Cerebellar nuclear complex (tissue), 1 donor: ENCODE results near the gene SCYGR3.
"Not testable (repeated sequence)": the region's sequence is repeated elsewhere in the genome, so short reads cannot be mapped to it uniquely, and the experiment has no call there.

Source experiments
- DNase-seq, 2 experiments: peaks; one replicate each; lab custom pipeline; 2025; lab: John Stamatoyannopoulos, UW

SCYGR3 gene

GRCh38 chr2:227613272-227613660 lies 1.4 kb downstream of the SCYGR3 start:
- no peak for DNase-seq

- DNase-seq, result no peak
Observed at GRCh38 chr2:227612546-227613271, 1.9 kb downstream of the SCYGR3 start.

- no peak for DNase-seq
Observed at GRCh38 chr2:227610123-227610522, 4.5 kb downstream of the SCYGR3 start.

DNA sequence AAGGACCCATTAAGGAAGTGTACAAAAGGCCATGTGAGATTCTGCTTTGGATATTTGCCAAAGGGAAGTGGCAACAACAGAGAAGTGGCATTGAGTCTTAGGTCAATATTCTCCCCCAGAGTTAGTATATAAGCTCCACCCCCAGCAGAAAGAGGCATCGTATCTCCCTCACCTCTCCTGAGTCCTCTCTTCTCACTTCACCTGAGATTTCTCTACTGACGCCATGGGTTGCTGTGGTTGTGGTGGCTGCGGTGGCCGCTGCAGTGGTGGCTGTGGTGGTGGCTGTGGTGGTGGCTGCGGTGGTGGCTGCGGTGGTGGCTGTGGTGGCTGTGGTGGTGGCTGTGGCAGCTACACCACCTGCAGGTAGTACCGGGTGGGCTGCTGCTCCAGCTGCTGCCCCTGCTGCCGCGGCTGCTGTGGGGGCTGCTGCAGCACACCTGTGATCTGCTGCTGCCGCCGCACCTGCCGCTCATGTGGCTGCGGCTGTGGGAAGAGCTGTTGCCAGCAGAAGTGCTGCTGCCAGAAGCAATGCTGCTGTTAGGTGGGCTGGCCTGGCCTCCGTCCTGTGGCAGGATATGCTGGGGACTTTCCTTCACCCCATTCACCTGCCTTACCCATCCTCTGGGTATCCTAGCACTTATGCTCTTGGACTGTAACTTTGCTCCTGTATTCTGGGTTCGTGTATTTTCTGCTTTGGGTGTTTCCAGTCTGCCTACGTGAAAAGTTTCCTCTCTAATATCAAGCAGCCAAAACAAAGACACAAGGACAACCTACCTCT lies 5.9 kb downstream of the SCYGR3 start:
- no peak for DNase-seq

DNA sequence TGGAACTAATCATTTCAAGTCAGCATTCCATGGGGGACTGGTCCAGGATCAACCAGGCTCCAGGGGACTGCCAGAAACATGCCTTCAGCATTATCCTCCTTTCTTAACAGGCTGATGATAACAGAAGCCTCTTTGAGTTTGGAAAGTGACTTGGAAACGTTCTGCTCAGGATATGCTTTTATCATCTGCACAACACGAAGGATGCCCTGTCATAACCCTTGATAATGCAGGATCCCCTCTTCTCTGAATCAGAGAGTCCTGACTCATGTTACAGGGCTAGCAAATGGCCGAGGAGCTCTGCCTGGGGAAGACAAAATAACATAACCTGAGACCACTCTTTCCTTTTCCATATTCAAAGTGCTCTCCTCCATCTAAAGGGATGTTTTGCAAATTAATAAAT lies 6.7 kb downstream of the SCYGR3 start:
- no peak for DNase-seq

GRCh38 chr2:227606476-227606875 lies 8.2 kb downstream of the SCYGR3 start:
- DNase-seq, result no peak

- DNase-seq, result no peak
Observed at GRCh38 chr2:227602358-227602757, 12.3 kb downstream of the SCYGR3 start.

DNA sequence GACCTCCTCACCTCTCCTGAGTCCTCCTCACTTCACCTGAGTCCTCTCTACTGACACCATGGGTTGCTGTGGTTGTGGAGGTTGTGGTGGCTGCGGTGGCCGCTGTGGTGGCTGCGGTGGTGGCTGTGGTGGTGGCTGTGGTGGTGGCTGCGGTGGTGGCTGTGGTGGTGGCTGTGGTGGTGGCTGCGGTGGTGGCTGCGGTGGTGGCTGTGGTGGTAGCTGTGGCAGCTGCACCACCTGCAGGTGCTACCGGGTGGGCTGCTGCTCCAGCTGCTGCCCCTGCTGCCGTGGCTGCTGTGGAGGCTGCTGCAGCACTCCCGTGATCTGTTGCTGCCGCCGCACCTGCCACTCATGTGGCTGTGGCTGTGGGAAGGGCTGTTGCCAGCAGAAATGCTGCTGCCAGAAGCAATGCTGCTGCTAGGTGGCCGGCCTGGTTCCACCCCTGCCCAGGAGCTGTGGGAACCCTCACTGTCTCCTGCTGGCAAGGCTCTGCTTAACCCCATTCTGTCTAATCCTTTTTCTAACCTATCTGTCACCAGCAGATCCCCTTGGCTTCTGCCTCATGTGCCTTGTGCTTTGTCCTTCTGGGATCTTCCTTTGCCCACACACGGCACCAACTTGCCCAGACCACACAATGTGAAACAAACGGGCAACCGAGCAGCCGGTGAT lies 15.7 kb downstream of the SCYGR3 start, which contains the start of gene SCYGR2:
TSS of gene SCYGR2 (plus strand) at position 59 of the 669 bp plus-strand sequence. CDS start at position 59, 0 bp downstream.
- not testable (repeated sequence) for DNase-seq

GRCh38 chr2:227597998-227598397 lies 16.6 kb downstream of the SCYGR3 start:
- DNase-seq, result no peak

GRCh38 chr2:227597036-227597435 lies 17.6 kb downstream of the SCYGR3 start:
- DNase-seq, result no peak

DNA sequence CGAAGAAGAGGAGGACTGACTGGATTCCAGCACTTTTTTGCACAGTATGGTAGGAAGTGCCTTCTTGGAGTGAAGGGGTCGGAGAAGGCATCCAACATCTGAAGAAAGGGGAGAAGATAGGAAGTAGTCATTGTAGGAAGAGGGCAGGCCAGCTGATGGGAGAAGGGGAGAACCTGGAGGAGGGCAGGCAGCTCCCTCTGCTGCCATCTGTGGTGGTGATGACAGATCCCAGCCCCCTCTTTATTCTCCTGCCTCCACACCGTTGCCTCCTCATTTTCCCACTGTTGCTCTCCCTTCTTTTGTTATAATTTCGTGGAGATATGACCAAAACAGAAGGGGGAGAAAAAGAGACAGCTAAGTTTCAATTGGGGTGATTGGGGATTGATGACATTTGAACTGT lies 18.8 kb downstream of the SCYGR3 start:
- DNase-seq, result no peak

DNA sequence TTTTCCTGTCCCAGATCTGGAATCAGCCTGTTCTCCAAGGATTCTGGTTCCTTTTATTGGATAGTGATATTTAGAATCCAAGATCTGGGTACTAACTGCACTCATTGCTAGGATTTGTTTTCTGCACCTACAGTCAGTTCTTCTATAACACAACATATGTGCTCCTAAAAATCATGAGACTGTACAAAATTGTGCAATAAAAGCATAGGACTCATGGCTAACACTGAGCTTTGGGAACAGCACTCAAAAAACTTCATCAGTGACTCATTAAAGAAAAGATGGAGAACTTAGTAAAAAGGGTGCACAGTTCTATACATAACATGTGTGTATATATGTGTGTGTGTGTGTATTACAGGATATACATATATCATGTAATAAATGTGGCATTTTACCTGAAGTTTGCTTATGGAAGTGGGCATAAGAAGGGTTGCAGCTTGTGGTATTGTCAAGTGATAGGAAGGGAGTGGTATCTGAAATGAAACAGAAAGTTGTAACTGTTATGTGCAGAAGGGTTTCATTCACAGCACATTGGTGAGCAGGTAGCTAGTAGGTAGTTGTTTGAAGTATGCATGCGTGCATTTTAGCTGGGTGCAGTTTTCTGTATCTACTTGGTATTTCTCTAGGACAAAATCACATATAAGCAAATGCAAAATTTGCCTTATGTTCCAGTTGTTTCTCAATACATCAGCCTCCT lies 21.8 kb downstream of the SCYGR3 start:
- DNase-seq, result no peak

- no peak for DNase-seq
Observed at GRCh38 chr2:227582369-227582768, 32.3 kb downstream of the SCYGR3 start.

DNA sequence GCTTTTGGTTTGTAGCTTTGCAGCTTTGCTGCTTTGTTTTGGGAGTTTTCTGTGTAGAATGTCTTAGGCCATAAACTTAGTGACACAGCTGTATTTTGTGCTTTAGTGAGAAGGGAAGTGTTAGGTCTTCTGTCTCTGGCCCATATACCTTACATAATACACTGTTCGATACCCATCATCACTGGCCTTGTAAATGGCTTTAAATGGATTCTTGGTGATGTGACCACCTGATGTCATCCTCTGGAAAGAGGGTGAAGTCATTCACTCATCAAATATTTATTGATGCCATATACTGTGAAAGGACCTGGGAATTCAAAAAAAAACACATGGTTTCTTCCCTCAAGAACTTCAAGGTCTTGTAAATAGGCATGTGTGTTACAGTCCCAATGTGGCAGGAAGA lies 34.8 kb downstream of the SCYGR3 start:
- no peak for DNase-seq

- no peak for DNase-seq
Observed at GRCh38 chr2:227578642-227579041, 36.0 kb downstream of the SCYGR3 start.

DNA sequence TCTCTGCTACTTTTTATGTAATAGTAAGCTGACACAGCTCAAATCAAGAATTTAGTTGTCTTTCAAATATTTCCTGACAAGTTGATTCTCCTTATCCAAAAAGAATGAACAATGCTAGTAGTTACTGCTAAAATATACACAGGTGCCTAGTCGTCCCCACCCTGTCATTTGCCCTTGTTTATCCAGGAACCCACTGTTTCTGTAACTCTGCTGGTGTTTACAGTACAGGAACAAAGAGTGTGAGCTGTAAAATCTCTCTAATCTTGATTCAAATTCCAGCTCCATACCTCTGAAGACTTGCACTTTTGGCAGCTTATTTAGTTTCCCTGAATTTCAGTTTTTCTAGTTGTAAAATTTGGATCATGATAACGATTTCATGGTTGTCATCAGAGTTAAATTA lies 37.1 kb downstream of the SCYGR3 start:
- no peak for DNase-seq

DNA sequence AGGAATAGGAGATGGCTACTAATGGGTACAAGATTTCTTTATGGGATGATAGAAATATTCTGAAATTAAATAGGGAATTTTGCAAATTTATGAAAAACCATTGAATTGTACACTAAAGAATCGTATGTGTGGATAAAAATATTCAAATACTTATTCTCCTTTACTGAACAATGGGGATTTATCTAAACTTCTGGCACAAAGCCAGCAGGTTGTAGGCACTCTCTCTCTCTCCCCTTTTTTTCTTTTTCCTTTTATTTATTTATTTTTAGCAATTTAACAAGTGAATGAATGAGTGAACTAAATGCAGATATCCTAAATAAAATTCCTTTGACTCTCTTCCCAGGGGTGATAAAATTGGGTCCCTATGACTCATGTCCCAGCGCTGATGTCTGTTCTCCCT lies 37.8 kb downstream of the SCYGR3 start:
- no peak for DNase-seq

GRCh38 chr2:227576110-227576509 lies 38.5 kb downstream of the SCYGR3 start:
- no peak for DNase-seq

- no peak for DNase-seq
Observed at GRCh38 chr2:227570615-227571014, 44.0 kb downstream of the SCYGR3 start.

- DNase-seq, result no peak
Observed at GRCh38 chr2:227568852-227569169, 45.8 kb downstream of the SCYGR3 start.

DNA sequence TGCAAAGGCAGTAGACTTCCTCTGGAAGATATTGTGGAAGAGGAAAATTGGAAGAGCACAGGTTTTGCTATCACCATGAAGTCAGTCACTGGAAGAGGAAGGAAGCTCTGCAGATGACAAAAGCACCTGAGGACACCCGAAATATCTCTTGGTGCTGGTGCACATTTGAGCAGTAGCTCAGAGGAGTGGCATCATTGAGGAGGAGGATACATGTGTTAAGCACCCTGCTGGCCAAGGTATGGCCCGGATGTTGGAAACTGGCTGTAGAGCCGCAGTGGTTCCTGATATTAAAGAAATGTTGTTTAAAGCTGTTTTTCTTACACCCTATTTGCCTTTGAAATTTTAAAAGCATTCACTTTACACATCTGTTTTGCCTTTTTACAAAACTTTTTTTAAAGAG lies 48.6 kb downstream of the SCYGR3 start:
- no peak for DNase-seq

- no peak for DNase-seq
Observed at GRCh38 chr2:227565080-227565479, 49.6 kb downstream of the SCYGR3 start.
